ENCODE data around the gene GORASP2.

GRCh38 chr2:170943041-170943440 lies 14.0 kb downstream of the GORASP2 start:
- TF ChIP-seq CTCF (IDR thresholded peaks at IDR 0.05) (no peak), EP300 (IDR thresholded peaks at IDR 0.05) (no peak), POLR2A (IDR thresholded peaks at IDR 0.05) (no peak), POLR2AphosphoS5 (IDR thresholded peaks at IDR 0.05) (no peak)
